Measurements from ENCODE around the gene CXXC1. TPM values are rescaled to one million over a fixed set of nuclear protein-coding genes. Genes with fewer than 3 reads are reported as not detected.

Gene CXXC1
- total RNA-seq, 1 donor from 2014 or later, result 33.7 TPM

- Histone ChIP-seq H3K27ac (replicated peaks) (no peak overlapping the region), H3K9me3 (replicated peaks) (no peaks in the 10 kb centered on the region), H3K36me3 (peaks cover 88% of the 10 kb centered on the region), H3K4me3 (no peak overlapping the region), H3K4me1 (peaks cover 22% of the 10 kb centered on the region), H3K27me3 (ENCODE audit: low read depth) (no peaks in the 10 kb centered on the region)
- TF ChIP-seq, protein P1, sequence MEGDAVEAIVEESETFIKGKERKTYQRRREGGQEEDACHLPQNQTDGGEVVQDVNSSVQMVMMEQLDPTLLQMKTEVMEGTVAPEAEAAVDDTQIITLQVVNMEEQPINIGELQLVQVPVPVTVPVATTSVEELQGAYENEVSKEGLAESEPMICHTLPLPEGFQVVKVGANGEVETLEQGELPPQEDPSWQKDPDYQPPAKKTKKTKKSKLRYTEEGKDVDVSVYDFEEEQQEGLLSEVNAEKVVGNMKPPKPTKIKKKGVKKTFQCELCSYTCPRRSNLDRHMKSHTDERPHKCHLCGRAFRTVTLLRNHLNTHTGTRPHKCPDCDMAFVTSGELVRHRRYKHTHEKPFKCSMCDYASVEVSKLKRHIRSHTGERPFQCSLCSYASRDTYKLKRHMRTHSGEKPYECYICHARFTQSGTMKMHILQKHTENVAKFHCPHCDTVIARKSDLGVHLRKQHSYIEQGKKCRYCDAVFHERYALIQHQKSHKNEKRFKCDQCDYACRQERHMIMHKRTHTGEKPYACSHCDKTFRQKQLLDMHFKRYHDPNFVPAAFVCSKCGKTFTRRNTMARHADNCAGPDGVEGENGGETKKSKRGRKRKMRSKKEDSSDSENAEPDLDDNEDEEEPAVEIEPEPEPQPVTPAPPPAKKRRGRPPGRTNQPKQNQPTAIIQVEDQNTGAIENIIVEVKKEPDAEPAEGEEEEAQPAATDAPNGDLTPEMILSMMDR (IDR thresholded peaks at IDR 0.05; ENCODE audit: borderline replicate concordance), result no peak
- intact Hi-C loops (cut with micrococcal nuclease), result no loop called here
- no peak for DNase-seq
These were observed 11.9 kb downstream of the CXXC1 start for GRCh38 chr18:50275503-50276036.

GRCh38 chr18:50274941-50275340 is 12.6 kb downstream of the CXXC1 start:
- intact Hi-C loops (cut with micrococcal nuclease), result no loop called here
- no peak overlapping the region for H3K4me3 ChIP-seq
- no peak overlapping the region for H3K27ac ChIP-seq (replicated peaks)
- no peaks in the 10 kb centered on the region for H3K9me3 ChIP-seq (replicated peaks)
- no peak for DNase-seq
- H3K27me3 ChIP-seq (ENCODE audit: low read depth), result no peaks in the 10 kb centered on the region
- TF ChIP-seq, protein P1 (IDR thresholded peaks at IDR 0.05; ENCODE audit: borderline replicate concordance), result no peak
- peaks cover 21% of the 10 kb centered on the region for H3K4me1 ChIP-seq
- H3K36me3 ChIP-seq, result peaks cover 92% of the 10 kb centered on the region

DNA sequence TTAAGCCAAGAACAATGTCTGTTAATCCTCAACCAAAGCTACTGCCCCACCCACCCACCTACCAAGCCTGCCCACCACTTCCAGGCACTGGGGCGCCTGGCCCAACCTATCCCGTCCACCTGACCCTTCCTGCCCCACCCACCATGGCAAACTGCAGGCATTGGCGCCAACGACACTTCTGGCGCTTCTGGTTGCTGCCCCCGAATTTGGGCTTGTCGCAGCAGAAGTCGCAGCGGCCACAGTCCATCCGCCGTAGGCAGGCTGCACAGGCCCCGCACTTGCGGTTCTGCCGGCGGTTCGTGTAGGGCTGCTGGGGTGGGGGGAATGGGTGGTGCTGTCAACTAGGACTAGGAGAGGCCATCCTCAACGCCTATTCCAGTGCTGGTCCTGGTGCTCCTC is 13.4 kb downstream of the CXXC1 start:
- DNase-seq, result peak; percentile 12
- no peaks in the 10 kb centered on the region for H3K27me3 ChIP-seq (ENCODE audit: low read depth)
- peaks cover 91% of the 10 kb centered on the region for H3K36me3 ChIP-seq
- no peak overlapping the region for H3K27ac ChIP-seq (replicated peaks)
- peaks cover 17% of the 10 kb centered on the region for H3K4me1 ChIP-seq
- intact Hi-C loops (cut with micrococcal nuclease), result no loop called here
- no peaks in the 10 kb centered on the region for H3K9me3 ChIP-seq (replicated peaks)
- TF ChIP-seq, protein P1 (IDR thresholded peaks at IDR 0.05; ENCODE audit: borderline replicate concordance), result no peak
- no peak overlapping the region for H3K4me3 ChIP-seq

DNA sequence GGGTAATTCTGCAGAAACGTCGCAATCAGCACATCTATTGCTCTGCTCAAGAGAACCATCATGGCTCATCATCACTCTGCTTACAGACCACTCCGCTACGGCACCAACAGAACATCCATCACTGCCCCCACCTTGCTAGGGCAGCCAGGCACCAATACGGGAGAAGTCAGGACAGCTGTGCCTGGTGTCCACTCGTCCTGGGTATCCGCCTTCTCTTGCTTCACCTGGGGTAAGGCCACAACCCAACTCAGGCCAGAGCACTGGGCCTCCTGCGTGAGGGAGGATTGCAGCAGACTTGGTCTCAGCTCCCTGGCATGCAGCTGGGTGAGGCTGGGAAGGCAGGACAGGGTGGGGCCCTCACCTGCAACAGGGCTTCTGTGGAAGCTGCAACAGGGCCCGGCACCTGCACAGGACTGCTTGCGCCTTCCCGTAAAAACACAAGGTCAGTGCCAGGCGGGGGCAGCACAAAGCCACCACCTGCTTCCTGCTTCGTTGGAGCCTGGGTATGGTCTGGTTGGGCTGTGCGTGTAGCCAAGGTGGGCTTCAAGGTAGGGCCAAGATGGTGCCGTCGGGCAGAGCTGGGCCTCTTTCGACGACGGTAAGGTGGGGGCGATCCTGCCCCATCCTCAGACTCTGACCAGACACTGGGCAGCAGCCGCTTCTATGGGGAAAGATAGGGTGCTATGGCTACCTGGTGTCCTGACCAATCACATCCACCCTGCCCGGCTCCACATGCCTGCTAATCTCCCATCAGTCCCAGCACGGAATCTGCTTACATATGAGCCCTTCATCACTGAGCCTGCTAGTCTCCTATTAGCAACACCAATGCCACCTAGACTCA is 14.1 kb downstream of the CXXC1 start:
- Histone ChIP-seq H3K36me3 (peaks cover 91% of the 10 kb centered on the region), H3K27ac (replicated peaks) (no peak overlapping the region), H3K9me3 (replicated peaks) (no peaks in the 10 kb centered on the region), H3K27me3 (ENCODE audit: low read depth) (no peaks in the 10 kb centered on the region), H3K4me1 (peaks cover 17% of the 10 kb centered on the region), H3K4me3 (no peak overlapping the region)
- TF ChIP-seq, protein P1 (IDR thresholded peaks at IDR 0.05; ENCODE audit: borderline replicate concordance), result no peak
- intact Hi-C loops (cut with micrococcal nuclease), result no loop called here
- peak; percentile 11 for DNase-seq

DNA sequence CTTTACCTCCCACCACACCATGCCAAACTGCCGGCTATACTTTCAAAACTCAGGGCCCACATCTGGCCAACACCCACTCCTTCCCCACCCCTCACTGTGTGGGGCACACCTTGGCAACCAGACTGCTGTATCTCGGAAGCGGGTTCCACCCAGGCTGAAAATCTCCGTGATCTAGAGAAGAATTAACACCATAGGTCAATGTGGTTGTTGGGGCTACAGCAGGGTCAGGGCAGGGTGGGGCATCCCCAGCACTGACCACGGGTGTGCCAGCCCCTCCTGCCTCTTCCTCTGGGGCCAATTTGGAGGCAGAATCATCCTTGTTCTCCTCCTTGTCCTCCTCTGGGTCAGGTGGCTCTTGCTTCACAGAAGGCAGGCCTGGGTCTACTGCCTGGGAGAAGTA is 14.9 kb downstream of the CXXC1 start:
- intact Hi-C loops (cut with micrococcal nuclease), result no loop called here
- no peaks in the 10 kb centered on the region for H3K27me3 ChIP-seq (ENCODE audit: low read depth)
- no peak overlapping the region for H3K27ac ChIP-seq (replicated peaks)
- TF ChIP-seq, protein P1 (IDR thresholded peaks at IDR 0.05; ENCODE audit: borderline replicate concordance), result no peak
- no peak overlapping the region for H3K4me3 ChIP-seq
- peaks cover 26% of the 10 kb centered on the region for H3K4me1 ChIP-seq
- H3K9me3 ChIP-seq (replicated peaks), result no peaks in the 10 kb centered on the region
- H3K36me3 ChIP-seq, result peaks cover 84% of the 10 kb centered on the region
- DNase-seq, result no peak
